Measurements from ENCODE around the gene RNF141.

The RNF141 gene

GRCh38 chr11:10499874-10500601 lies 40.9 kb downstream of the RNF141 start:
- Histone ChIP-seq H4K8ac (ENCODE audit: low read length) (no peak overlapping the region), H3K9ac (ENCODE audit: low read length) (no peak overlapping the region), H2AFZ (ENCODE audit: low read depth, low read length) (no peak overlapping the region), H2BK5ac (ENCODE audit: low read depth, low read length, poor library complexity, severe bottlenecking) (no peak overlapping the region), H3K4me1 (ENCODE audit: control insufficient read depth, insufficient read depth, low read depth, low read length) (peaks cover 2% of the 10 kb centered on the region), H2AK5ac (ENCODE audit: low read length, severe bottlenecking) (no peak overlapping the region), H2BK120ac (ENCODE audit: low read depth, low read length) (no peak overlapping the region), H2BK12ac (ENCODE audit: low read length in 2 of 2) (no peak overlapping the region), H3K18ac (ENCODE audit: low read depth in 1 of 2, low read length in 2 of 2) (no peak overlapping the region), H3K79me1 (replicated peaks; ENCODE audit: low read length, poor library complexity, severe bottlenecking) (peaks cover 6% of the 10 kb centered on the region), H3K14ac (ENCODE audit: low read length in 2 of 2) (peak overlapping the region in 1 of 2 experiments; percentile 72), H3K9me3 (ENCODE audit: control insufficient read depth, low read length) (no peaks in the 10 kb centered on the region), H4K91ac (ENCODE audit: low read length) (peak overlapping the region; percentile 21), H3K4me2 (ENCODE audit: low read length, poor library complexity, severe bottlenecking) (no peak overlapping the region), H3K36me3 (ENCODE audit: control insufficient read depth in 1 of 2, insufficient read depth in 2 of 2, low read depth in 1 of 2, low read length in 2 of 2) (peaks cover 39 to 78% of the 10 kb centered on the region in 2 experiments), H3K27ac (ENCODE audit: low read length, poor library complexity, severe bottlenecking) (no peak overlapping the region), H3K4ac (ENCODE audit: low read depth in 1 of 2, low read length in 2 of 2) (no peak overlapping the region), H3K4me3 (ENCODE audit: insufficient read depth in 1 of 2, low read depth in 1 of 2, low read length in 2 of 2) (no peak overlapping the region), H2BK15ac (ENCODE audit: low read depth, poor library complexity, severe bottlenecking) (no peak overlapping the region), H3K23ac (ENCODE audit: low read length in 2 of 2) (no peak overlapping the region), H3K27me3 (ENCODE audit: control insufficient read depth in 1 of 2, insufficient read depth in 1 of 2, low read length in 2 of 2) (no peaks in the 10 kb centered on the region)
- DNase-seq: no peak
- 90% methylated on average over 15 of the region's 15 CpGs for WGBS

- Histone ChIP-seq H3K14ac (ENCODE audit: low read length in 2 of 2) (no peak overlapping the region), H3K36me3 (ENCODE audit: control insufficient read depth in 1 of 2, insufficient read depth in 2 of 2, low read depth in 1 of 2, low read length in 2 of 2) (peaks cover 45 to 79% of the 10 kb centered on the region in 2 experiments)
- WGBS: 98% methylated on average over 5 of the region's 5 CpGs
Measured at GRCh38 chr11:10499452-10499851, 41.5 kb downstream of the RNF141 start.

GRCh38 chr11:10498426-10499250 lies 42.3 kb downstream of the RNF141 start:
- no peak overlapping the region for H3K4me2 ChIP-seq (ENCODE audit: low read length, poor library complexity, severe bottlenecking)
- no peak overlapping the region for H4K8ac ChIP-seq (ENCODE audit: low read length)
- H2BK15ac ChIP-seq (ENCODE audit: low read depth, poor library complexity, severe bottlenecking): peak overlapping the region; percentile 37
- no peak overlapping the region for H4K91ac ChIP-seq (ENCODE audit: low read length)
- peaks cover 2% of the 10 kb centered on the region for H3K4me1 ChIP-seq (ENCODE audit: control insufficient read depth, insufficient read depth, low read depth, low read length)
- no peak overlapping the region for H3K9ac ChIP-seq (ENCODE audit: low read length)
- peaks cover 7% of the 10 kb centered on the region for H3K79me1 ChIP-seq (replicated peaks; ENCODE audit: low read length, poor library complexity, severe bottlenecking)
- no peak overlapping the region for H2BK12ac ChIP-seq (ENCODE audit: low read length in 2 of 2)
- no peak overlapping the region for H2AK5ac ChIP-seq (ENCODE audit: low read length, severe bottlenecking)
- WGBS: 87% methylated on average over 10 of the region's 10 CpGs
- no peak overlapping the region for H2AFZ ChIP-seq (ENCODE audit: low read depth, low read length)
- no peaks in the 10 kb centered on the region for H3K9me3 ChIP-seq (ENCODE audit: control insufficient read depth, low read length)
- no peak for DNase-seq
- H3K27ac ChIP-seq (ENCODE audit: low read length, poor library complexity, severe bottlenecking): no peak overlapping the region
- H3K36me3 ChIP-seq (ENCODE audit: control insufficient read depth in 1 of 2, insufficient read depth in 2 of 2, low read depth in 1 of 2, low read length in 2 of 2): peaks cover 53 to 78% of the 10 kb centered on the region in 2 experiments
- H3K23ac ChIP-seq (ENCODE audit: low read length in 2 of 2): no peak overlapping the region
- H2BK120ac ChIP-seq (ENCODE audit: low read depth, low read length): no peak overlapping the region
- H2BK5ac ChIP-seq (ENCODE audit: low read depth, low read length, poor library complexity, severe bottlenecking): no peak overlapping the region
- no peak overlapping the region for H3K14ac ChIP-seq (ENCODE audit: low read length in 2 of 2)
- H3K4me3 ChIP-seq (ENCODE audit: insufficient read depth in 1 of 2, low read depth in 1 of 2, low read length in 2 of 2): no peak overlapping the region
- no peak overlapping the region for H3K18ac ChIP-seq (ENCODE audit: low read depth in 1 of 2, low read length in 2 of 2)
- H3K4ac ChIP-seq (ENCODE audit: low read depth in 1 of 2, low read length in 2 of 2): no peak overlapping the region
- H3K27me3 ChIP-seq (ENCODE audit: control insufficient read depth in 1 of 2, insufficient read depth in 1 of 2, low read length in 2 of 2): no peaks in the 10 kb centered on the region

More at GRCh38 chr11:10499452-10499851, 41.5 kb downstream of the RNF141 start:
- Histone ChIP-seq H3K4ac (ENCODE audit: low read depth in 1 of 2, low read length in 2 of 2) (no peak overlapping the region), H4K91ac (ENCODE audit: low read length) (peak overlapping the region; percentile 1), H3K4me3 (ENCODE audit: insufficient read depth in 1 of 2, low read depth in 1 of 2, low read length in 2 of 2) (no peak overlapping the region), H2BK12ac (ENCODE audit: low read length in 2 of 2) (no peak overlapping the region), H2BK15ac (ENCODE audit: low read depth, poor library complexity, severe bottlenecking) (no peak overlapping the region), H3K9ac (ENCODE audit: low read length) (no peak overlapping the region), H3K4me2 (ENCODE audit: low read length, poor library complexity, severe bottlenecking) (no peak overlapping the region), H3K79me1 (replicated peaks; ENCODE audit: low read length, poor library complexity, severe bottlenecking) (peaks cover 7% of the 10 kb centered on the region), H3K23ac (ENCODE audit: low read length in 2 of 2) (no peak overlapping the region), H3K27me3 (ENCODE audit: control insufficient read depth in 1 of 2, insufficient read depth in 1 of 2, low read length in 2 of 2) (no peaks in the 10 kb centered on the region), H3K9me3 (ENCODE audit: control insufficient read depth, low read length) (no peaks in the 10 kb centered on the region), H2BK120ac (ENCODE audit: low read depth, low read length) (no peak overlapping the region), H3K27ac (ENCODE audit: low read length, poor library complexity, severe bottlenecking) (no peak overlapping the region), H3K4me1 (ENCODE audit: control insufficient read depth, insufficient read depth, low read depth, low read length) (peaks cover 2% of the 10 kb centered on the region), H3K18ac (ENCODE audit: low read depth in 1 of 2, low read length in 2 of 2) (no peak overlapping the region), H4K8ac (ENCODE audit: low read length) (no peak overlapping the region), H2BK5ac (ENCODE audit: low read depth, low read length, poor library complexity, severe bottlenecking) (no peak overlapping the region), H2AFZ (ENCODE audit: low read depth, low read length) (no peak overlapping the region), H2AK5ac (ENCODE audit: low read length, severe bottlenecking) (no peak overlapping the region)
- DNase-seq: no peak

- no peak overlapping the region for H2BK5ac ChIP-seq (ENCODE audit: low read depth, low read length, poor library complexity, severe bottlenecking)
- peaks cover 60 to 84% of the 10 kb centered on the region in 2 experiments for H3K36me3 ChIP-seq (ENCODE audit: control insufficient read depth in 1 of 2, insufficient read depth in 2 of 2, low read depth in 1 of 2, low read length in 2 of 2)
- H3K4me2 ChIP-seq (ENCODE audit: low read length, poor library complexity, severe bottlenecking): no peak overlapping the region
- H3K18ac ChIP-seq (ENCODE audit: low read depth in 1 of 2, low read length in 2 of 2): no peak overlapping the region
- no peak overlapping the region for H3K14ac ChIP-seq (ENCODE audit: low read length in 2 of 2)
- WGBS: 97% methylated on average over 7 of the region's 7 CpGs
- no peak overlapping the region for H4K8ac ChIP-seq (ENCODE audit: low read length)
- H4K91ac ChIP-seq (ENCODE audit: low read length): no peak overlapping the region
- H2BK12ac ChIP-seq (ENCODE audit: low read length in 2 of 2): no peak overlapping the region
- no peak for DNase-seq
- no peaks in the 10 kb centered on the region for H3K27me3 ChIP-seq (ENCODE audit: control insufficient read depth in 1 of 2, insufficient read depth in 1 of 2, low read length in 2 of 2)
- no peak overlapping the region for H3K4me3 ChIP-seq (ENCODE audit: insufficient read depth in 1 of 2, low read depth in 1 of 2, low read length in 2 of 2)
- H3K9ac ChIP-seq (ENCODE audit: low read length): no peak overlapping the region
- H3K27ac ChIP-seq (ENCODE audit: low read length, poor library complexity, severe bottlenecking): no peak overlapping the region
- no peak overlapping the region for H2BK120ac ChIP-seq (ENCODE audit: low read depth, low read length)
- no peak overlapping the region for H2AFZ ChIP-seq (ENCODE audit: low read depth, low read length)
- peaks cover 4% of the 10 kb centered on the region for H3K4me1 ChIP-seq (ENCODE audit: control insufficient read depth, insufficient read depth, low read depth, low read length)
- no peak overlapping the region for H3K23ac ChIP-seq (ENCODE audit: low read length in 2 of 2)
- no peaks in the 10 kb centered on the region for H3K9me3 ChIP-seq (ENCODE audit: control insufficient read depth, low read length)
- H2BK15ac ChIP-seq (ENCODE audit: low read depth, poor library complexity, severe bottlenecking): peak overlapping the region; percentile 37
- H2AK5ac ChIP-seq (ENCODE audit: low read length, severe bottlenecking): no peak overlapping the region
- no peak overlapping the region for H3K4ac ChIP-seq (ENCODE audit: low read depth in 1 of 2, low read length in 2 of 2)
- peaks cover 11% of the 10 kb centered on the region for H3K79me1 ChIP-seq (replicated peaks; ENCODE audit: low read length, poor library complexity, severe bottlenecking)
Measured at GRCh38 chr11:10498022-10498400, 43.0 kb downstream of the RNF141 start.

All from mesenchymal stem cell (in vitro differentiated cells and primary cell).